H54 (cell line): ENCODE measurements around the gene C19orf18.
"Not testable (repeated sequence)": the region's sequence is repeated elsewhere in the genome, so short reads cannot be mapped to it uniquely, and the experiment has no call there.

Experiments used
- DNase-seq: peaks from one replicate; pipeline ENCODE4 v3.0.0; 2011; ENCODE audit warnings: low spot score, mixed read lengths; ENCODE audit not compliant: insufficient read length
- FAIRE-seq: peaks from 3 replicates; lab custom pipeline; 2011; peaks lifted over from hg19 to GRCh38; lab: Jason Lieb, UNC
- POLR2A ChIP-seq: IDR thresholded peaks from 2 replicates; pipeline ENCODE4 v1.6.1; 2011; ENCODE audit warnings: low read depth, mild to moderate bottlenecking, low read length

The C19orf18 gene

DNA sequence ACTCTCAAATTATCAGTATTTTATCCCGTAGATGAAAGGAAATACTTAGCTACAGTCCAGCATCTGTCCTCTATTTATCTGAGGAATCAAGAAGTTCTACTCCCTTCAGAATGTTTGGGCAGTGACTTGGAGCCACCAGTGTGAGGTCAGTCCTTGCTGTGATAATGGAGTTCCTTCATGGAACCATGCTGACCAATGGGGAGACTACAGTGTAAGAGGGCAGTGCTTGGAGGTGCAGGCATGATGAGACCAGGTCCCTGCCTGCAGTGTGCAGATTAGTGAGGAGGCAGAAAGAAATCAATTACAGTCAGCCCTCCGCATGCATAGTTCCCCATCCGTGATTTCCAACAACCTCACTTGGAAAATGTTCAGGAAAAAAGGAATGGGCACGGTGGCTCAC lies at the start of gene C19orf18:
TSS of gene C19orf18 (minus strand) at position 101 of the 400 bp plus-strand sequence. CDS start 102 bp downstream, outside the sequence.
- no peak for TF ChIP-seq POLR2A
- DNase-seq (no peak), FAIRE-seq (no peak)

DNA sequence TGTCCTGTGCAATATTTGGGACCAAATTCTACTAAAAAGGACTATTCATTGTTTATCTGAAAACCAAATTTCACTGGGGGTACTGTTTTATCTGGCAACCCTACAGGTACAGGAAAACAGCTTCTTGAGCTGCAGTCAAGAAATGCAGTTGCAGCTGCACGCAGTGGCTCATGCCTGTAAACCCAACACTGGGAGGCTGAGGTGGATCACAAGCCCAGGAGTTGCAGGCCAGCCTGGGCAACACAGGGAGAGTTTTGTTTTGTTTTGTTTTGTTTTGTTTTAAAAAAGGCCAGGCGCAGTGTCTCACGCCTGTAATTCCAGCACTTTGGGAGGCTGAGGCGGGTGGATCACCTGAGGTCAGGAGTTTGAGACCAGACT lies 47.9 kb upstream of the C19orf18 start:
- TF ChIP-seq POLR2A, result no peak
- FAIRE-seq, result no peak

DNA sequence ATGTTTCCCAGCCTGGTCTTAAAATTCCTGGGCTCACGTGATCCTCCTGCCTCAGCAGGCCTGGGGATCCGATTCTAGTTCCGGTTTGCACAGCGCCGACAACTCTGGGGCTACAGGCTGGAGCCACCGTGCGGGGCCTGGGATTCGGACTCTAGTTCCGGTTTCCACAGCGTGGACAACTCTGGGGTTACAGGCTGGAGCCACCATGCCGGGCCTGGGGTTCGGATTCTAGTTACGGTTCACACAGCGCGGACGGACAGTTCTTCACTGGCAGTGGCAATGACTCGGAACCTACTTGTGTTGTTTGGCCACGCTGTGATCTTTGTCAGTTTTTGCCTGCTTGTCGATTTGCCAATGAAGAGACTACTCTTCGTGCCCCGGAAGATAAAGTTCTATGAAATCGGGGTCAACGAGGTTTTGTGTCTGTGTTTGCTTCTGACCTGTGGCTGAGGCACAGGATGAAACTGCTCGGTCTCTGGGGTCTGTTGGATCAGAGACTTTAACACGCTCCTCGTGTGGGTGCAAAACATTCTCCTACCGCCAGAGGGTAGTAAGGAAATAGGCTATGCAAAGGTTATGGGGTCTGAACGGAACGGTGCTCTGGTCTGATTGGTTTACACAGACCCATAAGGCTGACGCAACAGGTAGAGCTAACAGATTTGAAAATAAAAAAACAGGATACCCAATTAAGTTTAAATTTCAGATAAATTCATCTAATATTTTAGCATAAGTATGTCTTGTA lies 47.4 kb upstream of the C19orf18 start:
- TF ChIP-seq POLR2A, result no peak
- FAIRE-seq (no peak), DNase-seq (no peak)

More for the DNA sequence above, 47.9 kb upstream of the C19orf18 start:
- DNase-seq, result no peak

DNA sequence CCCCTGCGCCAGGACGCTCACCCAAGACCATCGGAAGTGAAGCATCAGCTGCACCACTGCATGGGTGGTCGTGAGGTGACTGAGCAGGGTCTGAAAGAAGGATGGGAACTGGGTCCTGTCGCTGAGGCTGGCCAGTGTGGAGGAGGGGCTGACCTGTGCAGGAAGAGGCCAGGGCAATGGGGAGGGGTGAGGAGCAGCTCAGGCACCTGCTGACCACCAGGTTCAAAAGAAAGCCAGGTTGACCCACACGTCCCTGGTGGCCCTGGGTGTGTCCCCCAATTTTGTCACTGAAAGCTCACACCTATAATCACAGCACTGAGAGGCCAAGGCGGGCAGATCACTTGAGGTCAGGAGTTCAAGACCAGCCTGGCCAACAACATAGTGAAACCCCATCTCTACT lies 45.8 kb upstream of the C19orf18 start:
- no peak for DNase-seq
- no peak for TF ChIP-seq POLR2A
- FAIRE-seq, result no peak

DNA sequence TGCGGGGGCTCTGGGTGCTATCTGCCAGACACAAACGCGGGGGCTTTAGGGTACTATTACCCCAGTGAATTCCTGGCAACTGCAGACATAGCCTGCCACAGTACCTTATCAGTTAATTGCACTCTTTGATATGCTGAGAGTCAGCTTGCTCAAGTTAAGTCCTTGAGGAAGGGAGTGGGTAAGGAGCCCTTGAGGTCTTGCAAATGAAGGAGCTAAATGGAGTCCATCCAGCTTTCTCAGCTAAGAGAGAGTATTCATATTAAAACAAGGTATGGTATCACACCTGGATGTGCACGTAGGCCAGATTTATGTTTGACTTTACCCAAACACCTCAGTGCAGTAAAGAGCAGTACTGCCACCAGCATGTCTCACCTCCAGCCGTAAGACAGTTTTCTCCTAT lies 39.8 kb upstream of the C19orf18 start:
- FAIRE-seq (no peak), DNase-seq (no peak)
- no peak for TF ChIP-seq POLR2A

DNA sequence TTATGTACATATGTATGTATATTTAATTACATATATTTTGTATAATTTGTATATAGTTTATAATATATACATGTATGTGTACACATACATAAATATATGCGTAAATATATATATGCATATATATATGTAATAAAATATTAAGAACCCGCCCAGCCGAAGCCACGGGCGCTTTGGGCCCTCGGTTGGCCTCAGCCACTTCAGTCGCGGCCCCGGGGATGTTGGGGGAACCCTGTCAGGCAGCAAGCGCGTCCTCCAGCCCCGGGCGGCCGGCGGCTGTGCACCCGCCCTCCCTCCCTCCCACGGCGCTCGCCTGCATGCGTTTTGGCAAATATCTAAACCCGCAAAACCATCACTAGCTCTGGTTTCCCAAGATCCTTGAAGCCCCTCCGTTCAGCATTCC lies 36.2 kb upstream of the C19orf18 start:
- FAIRE-seq, result no peak
- no peak for DNase-seq
- TF ChIP-seq POLR2A, result no peak

DNA sequence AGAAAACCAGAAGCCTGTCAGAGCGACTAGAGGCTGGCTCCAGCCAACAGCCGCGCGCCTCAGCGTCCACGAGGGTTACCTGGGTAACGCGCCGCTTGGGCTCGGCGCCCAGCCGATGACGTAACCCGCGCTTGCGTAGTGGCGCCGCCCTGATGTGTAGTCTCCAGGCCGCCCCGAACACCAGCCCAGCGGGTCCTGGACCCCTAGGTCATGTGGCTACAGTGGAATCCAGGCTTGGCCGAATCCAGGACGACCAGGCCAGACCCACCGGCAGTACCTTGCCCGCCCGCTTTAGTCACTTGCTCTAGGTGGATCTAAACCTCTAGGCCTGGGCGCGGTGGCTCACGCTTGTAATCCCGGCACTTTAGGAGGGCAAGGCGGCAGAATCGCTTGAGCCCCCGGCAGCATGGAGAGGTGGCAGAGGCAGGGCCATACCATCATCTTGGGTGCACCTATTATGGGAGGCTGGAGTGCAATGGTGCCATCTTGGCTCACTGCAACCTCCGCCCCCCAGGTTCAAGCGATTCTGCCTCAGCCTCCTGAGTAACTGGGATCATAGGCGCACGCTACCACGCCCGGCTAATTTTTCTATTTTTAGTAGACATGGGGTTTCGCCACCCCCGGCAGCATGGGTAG lies 35.5 kb upstream of the C19orf18 start:
- no peak for TF ChIP-seq POLR2A
- FAIRE-seq (no peak), DNase-seq (no peak)

DNA sequence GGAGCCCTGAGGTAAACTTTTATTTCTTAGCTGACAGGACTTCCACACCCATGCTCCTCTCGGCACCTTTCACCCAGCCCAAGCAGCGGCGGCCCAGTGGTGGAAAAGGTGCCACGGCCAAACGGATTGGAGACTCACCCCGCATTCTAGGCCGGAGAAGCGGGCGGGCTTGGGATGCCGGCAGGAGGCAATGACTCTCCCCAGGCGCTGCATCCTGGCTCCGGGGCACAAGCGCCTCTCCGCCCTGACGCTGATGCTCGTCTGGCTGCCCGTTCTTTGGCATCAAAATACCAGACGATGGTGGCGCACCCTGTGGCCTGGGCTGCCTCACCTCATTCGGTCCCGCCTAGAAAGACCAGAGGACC lies 34.9 kb upstream of the C19orf18 start:
- no peak for TF ChIP-seq POLR2A
- no peak for DNase-seq
- FAIRE-seq, result no peak

DNA sequence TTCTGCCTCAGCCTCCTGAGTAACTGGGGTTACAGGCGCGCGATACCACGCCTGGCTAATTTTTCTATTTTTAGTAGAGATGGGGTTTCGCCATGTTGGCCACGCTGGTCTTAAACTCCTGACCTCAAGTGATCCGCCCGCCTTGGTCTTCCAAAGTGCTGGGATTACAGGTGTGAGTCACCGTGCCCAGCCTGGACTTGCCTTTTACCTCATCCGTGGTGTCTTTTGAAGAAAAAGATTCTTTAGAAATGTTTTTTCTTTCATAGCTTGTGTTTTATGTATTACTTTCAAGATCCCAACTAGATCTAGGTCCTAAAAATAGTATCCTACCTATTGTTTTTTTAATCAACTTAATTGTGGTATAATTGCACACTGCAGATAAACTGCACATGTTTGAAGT lies 34.5 kb upstream of the C19orf18 start:
- not testable (repeated sequence) for DNase-seq, FAIRE-seq

DNA sequence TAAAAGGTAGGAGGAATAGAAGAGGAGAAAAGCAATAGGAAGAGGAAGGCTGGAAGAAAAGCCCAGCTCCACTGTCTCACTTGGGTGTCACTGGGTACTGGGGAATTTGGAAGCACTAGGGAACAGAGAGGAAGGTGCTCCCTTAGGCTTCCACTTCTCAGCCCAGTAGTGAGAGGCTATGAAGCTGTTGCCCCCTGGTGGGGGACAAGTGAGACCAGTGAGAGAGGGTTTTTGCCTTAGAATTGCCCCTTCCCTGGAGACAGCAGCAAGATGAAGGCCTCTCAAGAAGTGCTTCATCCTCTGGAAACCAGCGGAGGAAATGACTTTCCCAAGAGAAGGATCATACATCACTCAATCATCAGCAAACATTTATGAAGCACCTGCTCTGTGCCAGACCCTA lies 33.0 kb upstream of the C19orf18 start:
- FAIRE-seq, result no peak
- TF ChIP-seq POLR2A, result no peak

DNA sequence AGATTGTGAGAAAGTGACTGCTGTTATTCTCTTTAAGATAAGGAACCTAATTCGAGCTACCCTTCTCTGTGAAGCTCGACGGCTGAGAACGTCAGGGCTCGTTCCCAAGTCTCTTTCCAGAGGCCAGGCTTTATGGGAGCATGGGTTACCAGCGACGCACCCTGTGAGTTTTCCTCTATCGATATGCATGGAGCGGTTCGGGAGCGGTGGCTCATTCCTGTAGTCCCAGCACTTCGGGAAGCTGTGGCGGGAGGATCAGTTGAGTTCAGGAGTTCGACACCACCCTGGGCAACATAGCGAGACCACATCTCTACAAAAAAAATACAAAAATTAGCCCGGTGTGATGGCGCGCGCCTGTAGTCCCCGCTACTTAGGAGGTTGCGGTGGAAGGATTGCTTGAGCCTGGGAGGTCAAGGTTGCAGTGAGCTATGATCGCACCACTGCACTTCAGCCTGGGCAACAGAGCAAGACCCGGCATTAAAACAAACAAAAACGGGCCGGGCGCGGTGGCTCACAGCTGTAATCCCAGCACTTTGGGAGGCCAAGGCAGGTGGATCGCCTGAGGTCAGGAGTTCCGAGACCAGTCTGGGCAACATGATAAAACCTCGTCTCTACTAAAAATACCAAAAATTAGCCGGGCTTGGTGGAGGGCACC lies 29.0 kb upstream of the C19orf18 start:
- no peak for FAIRE-seq
- TF ChIP-seq POLR2A, result no peak
- no peak for DNase-seq

More for the DNA sequence above, 33.0 kb upstream of the C19orf18 start:
- DNase-seq, result no peak

DNA sequence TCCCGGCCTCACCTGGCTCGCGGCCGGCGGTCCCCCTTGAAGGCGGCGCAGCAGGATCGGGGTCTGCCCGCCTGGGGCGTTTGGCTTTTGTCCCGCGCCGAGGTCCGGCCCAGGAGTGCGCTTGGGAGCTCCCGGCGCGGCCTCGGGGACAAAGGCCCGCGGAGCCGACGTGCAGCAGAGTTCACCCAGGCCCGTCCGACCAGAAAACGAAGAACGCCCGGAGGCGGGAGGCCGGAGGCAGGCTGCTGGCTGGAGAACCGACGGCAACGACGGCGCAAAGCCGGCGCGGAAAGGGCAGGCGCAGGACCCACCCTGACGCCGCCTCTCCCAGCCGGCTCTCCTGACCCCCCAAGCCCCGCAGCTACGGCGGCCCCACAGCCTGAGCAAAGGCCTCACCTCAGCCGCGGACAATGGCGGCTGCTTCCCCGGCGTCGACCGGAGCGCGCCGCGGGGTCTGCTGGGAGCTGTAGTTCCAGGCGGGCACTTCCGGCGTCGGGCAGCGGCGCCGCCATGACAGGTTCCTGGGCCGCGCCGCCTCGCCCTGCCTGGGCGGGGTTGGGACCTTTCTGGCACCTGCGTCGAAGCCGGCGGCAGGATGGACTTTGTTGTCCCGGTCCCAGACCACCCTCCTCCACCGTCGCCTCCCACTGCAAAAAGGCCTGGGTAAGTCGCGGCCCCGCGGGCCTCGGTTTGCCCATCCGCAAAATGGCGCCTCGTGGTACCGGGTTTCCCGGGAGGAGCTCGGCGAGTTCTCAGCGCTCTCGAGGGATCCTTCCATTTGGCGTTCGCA lies 28.2 kb upstream of the C19orf18 start, which contains the start of gene ZNF606:
TSS of gene ZNF606 (minus strand) at position 437 of the 790 bp plus-strand sequence. CDS start 1,501 bp downstream, outside the sequence.
- FAIRE-seq (no peak), DNase-seq (peak; percentile 90)
- TF ChIP-seq POLR2A, result peak; percentile 80

DNA sequence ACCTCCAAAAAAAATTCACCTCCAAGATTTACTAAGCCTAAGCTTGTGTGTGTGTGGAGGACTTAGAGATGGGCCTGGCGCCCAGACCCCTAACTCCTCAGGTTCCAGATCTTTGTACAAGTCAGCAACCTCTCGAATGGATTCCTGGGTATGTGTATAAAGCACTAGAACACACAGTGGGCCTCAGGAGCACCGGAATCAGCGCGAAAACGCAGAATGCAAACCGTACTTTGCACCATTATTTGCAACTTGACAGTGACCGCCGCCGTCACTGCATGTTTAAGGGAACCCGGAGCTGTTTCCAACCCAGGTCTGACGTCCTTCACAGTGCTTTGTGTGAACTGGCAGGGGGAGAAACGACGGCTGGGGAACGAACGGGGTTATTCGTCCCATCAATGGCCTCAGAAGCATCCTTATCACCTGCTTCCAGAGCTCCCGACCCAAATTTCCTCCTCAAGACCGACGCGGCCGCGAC lies 27.6 kb upstream of the C19orf18 start:
- no peak for FAIRE-seq
- no peak for TF ChIP-seq POLR2A
- no peak for DNase-seq
